Measurements from ENCODE around the gene MYO1A. TPM values are rescaled to one million over a fixed set of nuclear protein-coding genes. Genes with fewer than 3 reads are reported as not detected.

MYO1A gene
- total RNA-seq, 1 experiment from 2014 or later: 0.26 TPM

- no CpG with 5 or more reads among the region's 10 CpGs for WGBS (ENCODE audit: extremely low coverage, insufficient read length, low lambda C conversion rate)
- H3K27ac ChIP-seq (ENCODE audit: insufficient read length, low read depth, low read length): no peak overlapping the region
- no peak overlapping the region for H2BK5ac ChIP-seq (ENCODE audit: insufficient read length, low read length)
- H4K8ac ChIP-seq (replicated peaks; ENCODE audit: insufficient read length, low read depth, low read length): no peak overlapping the region
- no peaks in the 10 kb centered on the region for H3K9me3 Mint-ChIP-seq
- no peak overlapping the region for H3K4ac ChIP-seq (ENCODE audit: low read depth, low read length)
- no peak overlapping the region for H2BK120ac ChIP-seq (ENCODE audit: low read depth, low read length, poor library complexity, severe bottlenecking)
- H3K27me3 Mint-ChIP-seq (ENCODE audit: low read depth): peaks cover 5% of the 10 kb centered on the region
- H3K36me3 Mint-ChIP-seq (ENCODE audit: insufficient read depth in 1 of 3, low read depth in 3 of 3): no peaks in the 10 kb centered on the region; a peak in 1 of 7 replicates
- no peak overlapping the region for H2BK12ac ChIP-seq (ENCODE audit: insufficient read length, low read depth, low read length)
- no peak overlapping the region for H2AFZ ChIP-seq (ENCODE audit: low read length)
- no peaks in the 10 kb centered on the region for H3K79me2 ChIP-seq (ENCODE audit: insufficient read depth, low read length)
- H3K9ac ChIP-seq (ENCODE audit: extremely low read depth, insufficient read length, low read length): no peak overlapping the region
- H2BK20ac ChIP-seq (ENCODE audit: low read depth, low read length, poor library complexity, severe bottlenecking): no peak overlapping the region
- no peaks in the 10 kb centered on the region for H4K20me1 ChIP-seq (ENCODE audit: control insufficient read depth, insufficient read depth, insufficient read length)
- no peak overlapping the region for H3K4me3 Mint-ChIP-seq
- H3K23me2 ChIP-seq (ENCODE audit: insufficient read length, low read depth, low read length, poor library complexity, severe bottlenecking): no peaks in the 10 kb centered on the region
- DNase-seq: no peak
- H3K27ac Mint-ChIP-seq: peak overlapping the region in 1 of 3 experiments; percentile 69; a peak in 1 of 7 replicates
- no peak overlapping the region for H3T11ph ChIP-seq (ENCODE audit: low read length)
- no peaks in the 10 kb centered on the region for H3K27me3 ChIP-seq (ENCODE audit: insufficient read depth, low read length)
- H3K4me2 ChIP-seq (ENCODE audit: insufficient read depth, insufficient read length, low read length): no peak overlapping the region
- no peak overlapping the region for H3K18ac ChIP-seq (ENCODE audit: insufficient read length, low read depth, low read length)
- no peak overlapping the region for H3K23ac ChIP-seq (ENCODE audit: insufficient read length, low read depth, low read length)
- H3K9me3 ChIP-seq (ENCODE audit: control insufficient read depth, low read depth, low read length): no peaks in the 10 kb centered on the region
- no peaks in the 10 kb centered on the region for H3K4me1 ChIP-seq (ENCODE audit: insufficient read depth, low read length)
- peaks cover 3 to 13% of the 10 kb centered on the region in 2 experiments for H3K4me1 Mint-ChIP-seq
- no peak overlapping the region for H4K5ac ChIP-seq (ENCODE audit: insufficient read length, low read depth, low read length)
- H3K14ac ChIP-seq (ENCODE audit: insufficient read depth, low read length): no peak overlapping the region
- H4K91ac ChIP-seq (ENCODE audit: insufficient read length, low read depth, low read length): no peak overlapping the region
- H3K79me1 ChIP-seq (ENCODE audit: insufficient read depth, low read depth, low read length, poor library complexity, severe bottlenecking): no peaks in the 10 kb centered on the region
- H3K56ac ChIP-seq (ENCODE audit: insufficient read length, low read depth, low read length): no peak overlapping the region
- H2BK15ac ChIP-seq (ENCODE audit: low read depth, low read length): no peak overlapping the region
- TF ChIP-seq, protein P1, sequence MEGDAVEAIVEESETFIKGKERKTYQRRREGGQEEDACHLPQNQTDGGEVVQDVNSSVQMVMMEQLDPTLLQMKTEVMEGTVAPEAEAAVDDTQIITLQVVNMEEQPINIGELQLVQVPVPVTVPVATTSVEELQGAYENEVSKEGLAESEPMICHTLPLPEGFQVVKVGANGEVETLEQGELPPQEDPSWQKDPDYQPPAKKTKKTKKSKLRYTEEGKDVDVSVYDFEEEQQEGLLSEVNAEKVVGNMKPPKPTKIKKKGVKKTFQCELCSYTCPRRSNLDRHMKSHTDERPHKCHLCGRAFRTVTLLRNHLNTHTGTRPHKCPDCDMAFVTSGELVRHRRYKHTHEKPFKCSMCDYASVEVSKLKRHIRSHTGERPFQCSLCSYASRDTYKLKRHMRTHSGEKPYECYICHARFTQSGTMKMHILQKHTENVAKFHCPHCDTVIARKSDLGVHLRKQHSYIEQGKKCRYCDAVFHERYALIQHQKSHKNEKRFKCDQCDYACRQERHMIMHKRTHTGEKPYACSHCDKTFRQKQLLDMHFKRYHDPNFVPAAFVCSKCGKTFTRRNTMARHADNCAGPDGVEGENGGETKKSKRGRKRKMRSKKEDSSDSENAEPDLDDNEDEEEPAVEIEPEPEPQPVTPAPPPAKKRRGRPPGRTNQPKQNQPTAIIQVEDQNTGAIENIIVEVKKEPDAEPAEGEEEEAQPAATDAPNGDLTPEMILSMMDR (conservative IDR thresholded peaks at IDR 0.05): no peak
- H2AK5ac ChIP-seq (ENCODE audit: insufficient read length, low read length): no peak overlapping the region
Observed at GRCh38 chr12:57046947-57047890, 2.7 kb downstream of the MYO1A start.

Data from H9 (cell line).